GM12878 (cell line): ENCODE results near the gene LZTFL1. TPM values are rescaled to one million over a fixed set of nuclear protein-coding genes. Genes with fewer than 3 reads are reported as not detected.

Source experiments
- CHD1 ChIP-seq: IDR thresholded peaks from 2 replicates; pipeline ENCODE4 v1.6.1; 2012; ENCODE audit warnings: low read depth, low read length, improper control_type of control experiment
- POLR2AphosphoS2 ChIP-seq: IDR thresholded peaks from 2 replicates; pipeline ENCODE4 v1.6.1; 2011; ENCODE audit warnings: low read depth, mild to moderate bottlenecking, low read length, improper control_type of control experiment, moderate library complexity
- SMAD1 ChIP-seq: fragments of 450-650 bp; IDR thresholded peaks from 2 replicates; pipeline ENCODE4 v1.6.1; 2018; ENCODE audit warnings: mild to moderate bottlenecking, low read depth; ENCODE audit not compliant: partially characterized antibody
- polyA plus RNA-seq, 11 experiments: library from polyadenylated mRNA; depleted of rRNA in 4 of 11; unstranded in 6 of 11; stranded (reverse) in 5 of 11; fragments of >200 nt; fragmentation: Nextera tagmentation in 4 of 11; fragmentation: Illumina TruSeq in 1 of 11; extraction: Ambion mirVana in 4 of 11; extraction: Trizol in 1 of 11; gene quantifications; 1 replicate in 1 of 11; 2 replicates in 10 of 11; pipeline versions ENCODE4 v1.2.1 to v1.2.3, GENCODE V29; 2011 to 2016; ENCODE audit warnings: inconsistent platforms in 2 of 11, missing spikeins in 2 of 11, low read depth in 1 of 11
- total RNA-seq, 4 experiments: library from RNA; depleted of rRNA in 3 of 4; stranded (reverse); fragments of >200 nt in 3 of 4; fragmentation: Illumina TruSeq in 1 of 4; extraction: Trizol in 1 of 4; gene quantifications; 2 replicates each; pipeline versions ENCODE4 v1.2.1 to v1.2.3, GENCODE V29; 2013 to 2021
- TF ChIP-seq, protein P1 (sequence below): fragments of 450-650 bp; IDR thresholded peaks from 2 replicates; pipeline ENCODE4 v1.6.1; 2017; ENCODE audit warnings: mild to moderate bottlenecking, low read depth, inconsistent platforms; ENCODE audit not compliant: poor library complexity, severe bottlenecking
- TF ChIP-seq, protein P2 (sequence below): fragments of 450-650 bp; IDR thresholded peaks from 2 replicates; pipeline ENCODE4 v1.6.1; 2018; ENCODE audit warnings: borderline replicate concordance, mild to moderate bottlenecking; ENCODE audit not compliant: partially characterized antibody

LZTFL1 gene
- total and polyA plus RNA-seq, 10 of the 15 experiments (the other 5 are each of a cell fraction or from before 2014, with no cell fraction given), result 9.8 to 74.1 (median 11.9) TPM

DNA sequence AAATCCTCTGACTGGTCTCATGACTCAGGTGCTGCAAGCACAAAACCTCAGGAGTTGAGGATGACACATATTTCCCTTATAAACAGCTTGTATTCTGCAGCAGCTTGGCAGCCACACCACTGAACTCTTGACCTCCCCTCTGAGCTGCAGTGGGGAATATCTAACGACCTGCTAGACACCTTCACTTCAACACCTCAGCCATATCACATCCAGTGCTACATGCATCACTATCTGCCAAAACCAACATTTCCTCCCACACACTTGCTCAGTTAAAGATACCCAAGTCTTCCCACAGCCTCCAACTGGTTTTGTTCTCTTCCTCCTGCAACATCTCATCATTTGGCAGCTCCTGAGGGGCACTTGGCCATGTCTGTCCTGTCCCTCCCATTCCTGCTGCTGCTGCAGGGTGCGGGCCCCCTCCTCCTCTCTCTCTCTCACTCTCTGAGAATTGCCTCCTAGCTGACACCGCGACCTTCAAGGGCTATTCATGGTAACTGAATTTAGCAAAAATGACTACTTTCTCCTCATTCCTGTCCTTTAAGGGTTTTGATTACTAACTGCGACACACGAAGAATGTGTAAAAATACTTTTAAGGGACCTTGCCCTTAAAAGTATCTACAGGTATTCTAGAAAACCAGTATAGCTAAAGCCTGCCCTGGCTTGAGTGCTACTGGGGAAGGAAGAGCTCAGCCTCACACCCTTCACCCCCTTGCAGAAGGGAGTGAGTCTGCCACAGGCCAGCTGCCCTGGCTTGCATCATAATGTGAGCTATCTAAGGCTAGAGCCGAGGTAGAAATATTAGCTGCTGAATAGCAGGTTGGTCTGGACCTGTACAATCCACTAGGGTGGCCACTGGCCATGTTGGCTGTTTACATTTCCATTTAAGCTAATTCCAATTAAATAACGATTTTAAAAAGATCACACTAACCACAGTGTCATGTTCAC is 39.4 kb upstream of the LZTFL1 start (continued):
- no peak for TF ChIP-seq POLR2AphosphoS2
- TF ChIP-seq, protein P1, sequence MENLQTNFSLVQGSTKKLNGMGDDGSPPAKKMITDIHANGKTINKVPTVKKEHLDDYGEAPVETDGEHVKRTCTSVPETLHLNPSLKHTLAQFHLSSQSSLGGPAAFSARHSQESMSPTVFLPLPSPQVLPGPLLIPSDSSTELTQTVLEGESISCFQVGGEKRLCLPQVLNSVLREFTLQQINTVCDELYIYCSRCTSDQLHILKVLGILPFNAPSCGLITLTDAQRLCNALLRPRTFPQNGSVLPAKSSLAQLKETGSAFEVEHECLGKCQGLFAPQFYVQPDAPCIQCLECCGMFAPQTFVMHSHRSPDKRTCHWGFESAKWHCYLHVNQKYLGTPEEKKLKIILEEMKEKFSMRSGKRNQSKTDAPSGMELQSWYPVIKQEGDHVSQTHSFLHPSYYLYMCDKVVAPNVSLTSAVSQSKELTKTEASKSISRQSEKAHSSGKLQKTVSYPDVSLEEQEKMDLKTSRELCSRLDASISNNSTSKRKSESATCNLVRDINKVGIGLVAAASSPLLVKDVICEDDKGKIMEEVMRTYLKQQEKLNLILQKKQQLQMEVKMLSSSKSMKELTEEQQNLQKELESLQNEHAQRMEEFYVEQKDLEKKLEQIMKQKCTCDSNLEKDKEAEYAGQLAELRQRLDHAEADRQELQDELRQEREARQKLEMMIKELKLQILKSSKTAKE, result peak; percentile 97
- TF ChIP-seq SMAD1, result no peak
- TF ChIP-seq, protein P2, sequence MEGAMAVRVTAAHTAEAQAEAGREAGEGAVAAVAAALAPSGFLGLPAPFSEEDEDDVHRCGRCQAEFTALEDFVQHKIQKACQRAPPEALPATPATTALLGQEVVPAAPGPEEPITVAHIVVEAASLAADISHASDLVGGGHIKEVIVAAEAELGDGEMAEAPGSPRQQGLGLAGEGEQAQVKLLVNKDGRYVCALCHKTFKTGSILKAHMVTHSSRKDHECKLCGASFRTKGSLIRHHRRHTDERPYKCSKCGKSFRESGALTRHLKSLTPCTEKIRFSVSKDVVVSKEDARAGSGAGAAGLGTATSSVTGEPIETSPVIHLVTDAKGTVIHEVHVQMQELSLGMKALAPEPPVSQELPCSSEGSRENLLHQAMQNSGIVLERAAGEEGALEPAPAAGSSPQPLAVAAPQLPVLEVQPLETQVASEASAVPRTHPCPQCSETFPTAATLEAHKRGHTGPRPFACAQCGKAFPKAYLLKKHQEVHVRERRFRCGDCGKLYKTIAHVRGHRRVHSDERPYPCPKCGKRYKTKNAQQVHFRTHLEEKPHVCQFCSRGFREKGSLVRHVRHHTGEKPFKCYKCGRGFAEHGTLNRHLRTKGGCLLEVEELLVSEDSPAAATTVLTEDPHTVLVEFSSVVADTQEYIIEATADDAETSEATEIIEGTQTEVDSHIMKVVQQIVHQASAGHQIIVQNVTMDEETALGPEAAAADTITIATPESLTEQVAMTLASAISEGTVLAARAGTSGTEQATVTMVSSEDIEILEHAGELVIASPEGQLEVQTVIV, result no peak
- TF ChIP-seq CHD1, result no peak
